Measurements from ENCODE around the gene MAPK8IP2. TPM values are rescaled to one million over a fixed set of nuclear protein-coding genes. Genes with fewer than 3 reads are reported as not detected.

Gene MAPK8IP2
- total and polyA plus RNA-seq, 2 of the 4 experiments (the other 2 are of a cell fraction) = under 0.01 to 0.14 TPM

- intact Hi-C loops (cut with micrococcal nuclease) = no loop called here
- no peak overlapping the region for H3K27ac ChIP-seq (ENCODE audit: insufficient read depth, low read length)
- no TSS peak for BruUV-seq (replicated peaks)
- H3K14ac ChIP-seq (replicated peaks; ENCODE audit: low read depth, low read length) = no peak overlapping the region
- 0 out of 2 replicates have a peak, but pooled peaks cover 6% of the 10 kb centered on the region for H3K9me1 ChIP-seq (ENCODE audit: insufficient read depth, low read length)
- H2BK5ac ChIP-seq (ENCODE audit: low read depth, low read length, poor library complexity, severe bottlenecking) = no peak overlapping the region
- H2AK9ac ChIP-seq (replicated peaks; ENCODE audit: low read depth, low read length, poor library complexity) = no peak overlapping the region
- H3K4ac ChIP-seq (ENCODE audit: low read depth, low read length) = no peak overlapping the region
- H2BK15ac ChIP-seq (ENCODE audit: low read depth, low read length) = no peak overlapping the region
- no peak overlapping the region for H4K91ac ChIP-seq (ENCODE audit: insufficient read depth, low read depth, low read length)
- H3K4me3 ChIP-seq (ENCODE audit: insufficient read depth, low read depth, low read length) = no peak overlapping the region
- ChIA-PET CTCF (no interaction called here), POLR2A (ENCODE audit: unreplicated experiment) (no interaction called here)
- no peak overlapping the region for H3K4me2 ChIP-seq (ENCODE audit: low read depth, low read length)
- H2AFZ ChIP-seq (replicated peaks; ENCODE audit: low read length, poor library complexity) = no peak overlapping the region
- dilution Hi-C loops (cut with HindIII; ENCODE audit: low sequenced_read_pairs, unreplicated experiment) = no loop called here
- no peak overlapping the region for H3K23ac ChIP-seq (ENCODE audit: low read depth, low read length)
- no peak overlapping the region for H2BK20ac ChIP-seq (ENCODE audit: low read depth, low read length)
- H4K20me1 ChIP-seq (ENCODE audit: insufficient read depth, low read length) = peaks cover 10% of the 10 kb centered on the region
- 42% methylated on average over 2 of the region's 2 CpGs; no CpG with 5 or more reads in 1 of the 2 experiments for WGBS, 2 experiments (ENCODE audit: extremely low coverage in 2 of 2, insufficient read length in 1 of 2)
- H4K8ac ChIP-seq (ENCODE audit: low read depth in 2 of 2, low read length in 2 of 2) = no peak overlapping the region
- H3K4me1 ChIP-seq (ENCODE audit: control insufficient read depth, insufficient read depth, low read length) = no peaks in the 10 kb centered on the region
- 0 out of 2 replicates have a peak, but pooled peaks cover 2% of the 10 kb centered on the region for H3K9me3 ChIP-seq (ENCODE audit: control insufficient read depth, insufficient read depth, low read length)
- peaks cover 61% of the 10 kb centered on the region for H3K27me3 ChIP-seq (ENCODE audit: control insufficient read depth, insufficient read depth, low read length)
- DNase-seq (no peak), ATAC-seq (ENCODE audit: low read depth) (no peak)
- H4K5ac ChIP-seq (ENCODE audit: low read depth, low read length) = no peak overlapping the region
- no peaks in the 10 kb centered on the region for H3K36me3 ChIP-seq (ENCODE audit: control insufficient read depth, insufficient read depth, low read length)
- H3K79me1 ChIP-seq (ENCODE audit: low read depth in 1 of 2, low read length in 2 of 2) = no peaks in the 10 kb centered on the region
- H3K9ac ChIP-seq (ENCODE audit: low read depth, low read length) = no peak overlapping the region
- in situ Hi-C loops (cut with MboI; ENCODE audit: low sequenced_read_pairs) = no loop called here
- no peak overlapping the region for H3K18ac ChIP-seq (ENCODE audit: low read depth, low read length)
- H3K56ac ChIP-seq (ENCODE audit: extremely low read depth, insufficient read depth, low read length) = no peak overlapping the region
- H2BK120ac ChIP-seq (ENCODE audit: low read depth, low read length) = no peak overlapping the region
- TF ChIP-seq POLR2A (IDR thresholded peaks at IDR 0.05; ENCODE audit: low read depth, low read length) (no peak), RFX5 (IDR thresholded peaks at IDR 0.05; ENCODE audit: low read depth, low read length) (no peak), MXI1 (IDR thresholded peaks at IDR 0.05; ENCODE audit: borderline replicate concordance, low read depth, low read length) (no peak), MAFK (IDR thresholded peaks at IDR 0.05; ENCODE audit: low read depth, low read length) (no peak), NFE2L2 (IDR thresholded peaks at IDR 0.05; ENCODE audit: low read depth, low read length) (no peak), USF2 (IDR thresholded peaks at IDR 0.05; ENCODE audit: low read depth, low read length) (no peak), FOS (IDR thresholded peaks at IDR 0.05; ENCODE audit: low read depth, low read length) (no peak), MAZ (IDR thresholded peaks at IDR 0.05; ENCODE audit: borderline replicate concordance, low read depth, low read length) (no peak), CEBPB (IDR thresholded peaks at IDR 0.05; ENCODE audit: low read depth, low read length) (no peak), CHD1 (IDR thresholded peaks at IDR 0.05; ENCODE audit: low read depth, low read length) (no peak), RCOR1 (IDR thresholded peaks at IDR 0.05; ENCODE audit: insufficient replicate concordance, low read length) (no peak), BHLHE40 (IDR thresholded peaks at IDR 0.05; ENCODE audit: low read depth, low read length) (no peak), RAD21 (IDR thresholded peaks at IDR 0.05; ENCODE audit: low read length) (no peak)
- H2AK5ac ChIP-seq (ENCODE audit: low read depth, low read length) = no peak overlapping the region
Observed at GRCh38 chr22:50602338-50602700, 1.7 kb downstream of the MAPK8IP2 start.
